Measurements from ENCODE around the gene SLC2A3.
A peak's percentile ranks its signal among the peaks of the same experiment; 100 is the strongest.
"Not testable (repeated sequence)": the region's sequence is repeated elsewhere in the genome, so short reads cannot be mapped to it uniquely, and the experiment has no call there.

The SLC2A3 gene

DNA sequence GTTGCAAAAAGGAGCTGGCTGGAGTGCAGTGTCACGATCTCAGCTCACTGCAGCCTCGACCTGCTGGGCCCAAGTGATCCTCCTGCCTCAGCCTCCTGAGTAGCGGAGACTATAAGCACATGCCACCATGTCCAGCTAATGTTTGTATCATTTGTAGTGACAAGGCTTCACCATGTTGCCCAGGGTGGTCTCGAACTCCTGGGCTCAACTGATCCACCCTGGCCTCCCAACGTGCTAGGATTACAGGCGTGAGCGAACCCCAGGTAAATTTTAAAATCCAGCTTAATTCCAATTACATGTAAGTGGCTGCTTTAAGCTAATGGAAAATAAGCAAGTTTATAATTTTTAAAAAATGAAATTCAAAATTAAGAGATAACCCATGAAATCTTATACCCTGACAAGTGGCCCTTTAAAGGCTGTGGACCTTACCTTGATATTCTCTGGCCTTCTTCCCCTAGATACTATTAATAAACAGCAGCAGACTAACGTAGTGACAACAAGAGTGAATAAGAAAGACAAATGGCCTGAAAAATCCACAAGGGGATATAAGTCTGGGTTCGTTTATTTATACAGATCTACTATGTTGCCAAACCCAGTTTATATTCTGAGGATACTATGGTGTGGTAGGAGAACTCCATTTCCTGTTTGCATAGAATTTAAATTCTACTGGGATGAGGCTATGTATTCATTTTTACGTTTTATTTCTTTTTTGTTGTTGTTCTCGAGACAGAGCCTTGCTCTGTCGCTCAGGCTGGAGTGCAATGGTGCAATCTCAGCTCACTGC lies 25.6 kb upstream of the SLC2A3 start:
- TF ChIP-seq, protein P1, sequence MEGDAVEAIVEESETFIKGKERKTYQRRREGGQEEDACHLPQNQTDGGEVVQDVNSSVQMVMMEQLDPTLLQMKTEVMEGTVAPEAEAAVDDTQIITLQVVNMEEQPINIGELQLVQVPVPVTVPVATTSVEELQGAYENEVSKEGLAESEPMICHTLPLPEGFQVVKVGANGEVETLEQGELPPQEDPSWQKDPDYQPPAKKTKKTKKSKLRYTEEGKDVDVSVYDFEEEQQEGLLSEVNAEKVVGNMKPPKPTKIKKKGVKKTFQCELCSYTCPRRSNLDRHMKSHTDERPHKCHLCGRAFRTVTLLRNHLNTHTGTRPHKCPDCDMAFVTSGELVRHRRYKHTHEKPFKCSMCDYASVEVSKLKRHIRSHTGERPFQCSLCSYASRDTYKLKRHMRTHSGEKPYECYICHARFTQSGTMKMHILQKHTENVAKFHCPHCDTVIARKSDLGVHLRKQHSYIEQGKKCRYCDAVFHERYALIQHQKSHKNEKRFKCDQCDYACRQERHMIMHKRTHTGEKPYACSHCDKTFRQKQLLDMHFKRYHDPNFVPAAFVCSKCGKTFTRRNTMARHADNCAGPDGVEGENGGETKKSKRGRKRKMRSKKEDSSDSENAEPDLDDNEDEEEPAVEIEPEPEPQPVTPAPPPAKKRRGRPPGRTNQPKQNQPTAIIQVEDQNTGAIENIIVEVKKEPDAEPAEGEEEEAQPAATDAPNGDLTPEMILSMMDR (IDR thresholded peaks at IDR 0.05): no peak
- H3K36me3 ChIP-seq: no peaks in the 10 kb centered on the region
- peak overlapping the region; percentile 93 for H3K27ac ChIP-seq
- H3K4me1 ChIP-seq (ENCODE audit: control insufficient read depth in 1 of 2, insufficient read depth in 1 of 2, low read depth in 1 of 2, low read length in 1 of 2): peaks cover 57 to 60% of the 10 kb centered on the region in 2 experiments
- H3K9me3 ChIP-seq: no peaks in the 10 kb centered on the region
- no peaks in the 10 kb centered on the region for H3K27me3 ChIP-seq
- H3K4me3 ChIP-seq (ENCODE audit: low read depth in 1 of 2, low read length in 1 of 2): peak overlapping the region; percentile 65 to 83

DNA sequence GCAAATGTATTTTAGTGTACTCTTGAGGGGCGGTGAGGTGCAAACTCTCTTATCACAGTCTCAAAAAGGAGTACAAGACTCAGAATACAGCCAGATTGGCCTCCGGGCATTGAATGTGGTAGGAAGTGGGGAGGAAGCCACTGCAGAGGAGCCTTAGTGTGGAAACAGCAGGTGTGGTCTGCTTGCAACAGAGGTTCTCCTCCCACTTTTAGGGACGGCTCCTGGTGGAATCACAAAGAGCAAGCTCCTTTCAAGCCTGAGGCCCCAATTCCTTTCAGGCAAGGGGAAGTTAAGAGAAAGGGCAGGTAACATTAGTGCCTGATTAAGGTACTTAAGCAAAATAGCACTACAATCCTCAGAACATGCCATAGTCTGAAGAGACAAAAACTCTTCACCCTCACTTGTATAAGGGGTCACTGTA lies 23.7 kb upstream of the SLC2A3 start:
- TF ChIP-seq, protein P1 (IDR thresholded peaks at IDR 0.05): no peak
- peak overlapping the region; percentile 65 to 83 for H3K4me3 ChIP-seq (ENCODE audit: low read depth in 1 of 2, low read length in 1 of 2)
- no peaks in the 10 kb centered on the region for H3K36me3 ChIP-seq
- H3K4me1 ChIP-seq (ENCODE audit: control insufficient read depth in 1 of 2, insufficient read depth in 1 of 2, low read depth in 1 of 2, low read length in 1 of 2): peaks cover 54% of the 10 kb centered on the region in 2 experiments
- H3K9me3 ChIP-seq: no peaks in the 10 kb centered on the region
- peak overlapping the region; percentile 93 for H3K27ac ChIP-seq
- no peaks in the 10 kb centered on the region for H3K27me3 ChIP-seq

DNA sequence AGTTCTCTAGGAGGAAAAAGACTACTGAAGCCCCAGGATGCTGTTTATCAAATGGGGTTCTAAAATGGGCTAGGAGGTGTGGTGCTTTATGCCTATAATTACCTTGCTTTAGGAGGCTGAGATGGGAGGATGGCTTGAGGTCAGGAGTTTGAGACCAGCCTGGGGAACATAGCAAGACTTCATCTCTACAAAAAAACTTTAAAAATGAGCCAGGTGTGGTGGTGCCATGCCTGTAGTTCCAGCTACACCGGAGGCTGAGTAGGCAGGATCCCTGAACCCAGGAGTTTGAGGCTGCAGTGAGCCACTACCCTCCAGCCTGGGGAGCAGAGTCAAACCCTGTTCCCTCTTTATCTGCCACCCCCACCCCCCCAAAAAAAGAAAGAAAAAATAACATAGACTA lies 23.3 kb upstream of the SLC2A3 start:
- H3K27ac ChIP-seq: peak overlapping the region; percentile 93

DNA sequence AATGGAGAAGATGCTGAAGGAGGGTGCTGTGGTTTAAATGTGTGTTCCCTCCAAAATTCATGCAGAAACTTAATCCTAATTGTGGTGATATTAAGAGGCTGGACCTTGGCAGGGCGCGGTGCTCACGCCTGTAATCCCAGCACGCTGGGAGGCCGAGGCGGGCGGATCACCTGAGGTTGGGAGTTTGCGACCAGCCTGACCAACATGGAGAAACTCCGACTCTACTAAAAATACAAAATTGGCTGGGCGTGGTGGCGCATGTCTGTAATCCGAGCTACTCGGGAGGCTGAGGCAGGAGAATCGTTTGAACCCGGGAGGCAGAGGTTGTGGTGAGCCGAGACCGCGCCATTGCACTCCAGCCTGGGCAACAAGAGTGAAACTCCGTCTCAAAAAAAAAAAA lies 18.9 kb upstream of the SLC2A3 start:
- H3K4me1 ChIP-seq (ENCODE audit: control insufficient read depth in 1 of 2, insufficient read depth in 1 of 2, low read depth in 1 of 2, low read length in 1 of 2): peaks cover 36% of the 10 kb centered on the region in 2 experiments
- H3K27me3 ChIP-seq; H3K9me3 ChIP-seq; H3K27ac ChIP-seq; H3K4me3 ChIP-seq (ENCODE audit: low read depth in 1 of 2, low read length in 1 of 2); H3K36me3 ChIP-seq: not testable (repeated sequence)

More for the DNA sequence above, 23.3 kb upstream of the SLC2A3 start:
- Histone ChIP-seq H3K9me3 (no peaks in the 10 kb centered on the region), H3K36me3 (no peaks in the 10 kb centered on the region), H3K27me3 (no peaks in the 10 kb centered on the region), H3K4me3 (ENCODE audit: low read depth in 1 of 2, low read length in 1 of 2) (peak overlapping the region; percentile 65 to 83), H3K4me1 (ENCODE audit: control insufficient read depth in 1 of 2, insufficient read depth in 1 of 2, low read depth in 1 of 2, low read length in 1 of 2) (peaks cover 54 to 57% of the 10 kb centered on the region in 2 experiments)
- TF ChIP-seq, protein P1 (IDR thresholded peaks at IDR 0.05): no peak

DNA sequence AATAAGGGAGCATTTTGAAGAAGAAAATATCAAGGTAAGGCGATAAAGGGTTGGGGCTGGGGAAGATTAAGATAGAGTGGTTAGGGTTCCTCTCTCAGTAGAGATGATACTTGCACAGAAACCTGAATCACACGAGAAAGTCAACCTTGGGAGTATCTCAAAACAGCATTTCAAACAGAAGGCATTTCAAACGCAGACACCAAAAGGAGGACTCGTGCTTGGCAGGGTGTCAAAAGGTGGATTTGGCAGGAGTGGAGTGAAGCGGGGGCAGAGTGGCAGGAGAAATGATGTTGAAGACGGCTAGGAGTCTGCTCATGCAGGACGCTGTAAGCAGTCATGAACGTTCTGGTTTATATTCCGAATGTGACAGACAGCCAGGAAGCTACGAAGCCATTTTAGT lies 18.4 kb upstream of the SLC2A3 start:
- H3K4me3 ChIP-seq (ENCODE audit: low read depth in 1 of 2, low read length in 1 of 2); H3K27ac ChIP-seq; H3K27me3 ChIP-seq; H3K36me3 ChIP-seq; H3K9me3 ChIP-seq: not testable (repeated sequence)
- peaks cover 36% of the 10 kb centered on the region in 2 experiments for H3K4me1 ChIP-seq (ENCODE audit: control insufficient read depth in 1 of 2, insufficient read depth in 1 of 2, low read depth in 1 of 2, low read length in 1 of 2)

DNA sequence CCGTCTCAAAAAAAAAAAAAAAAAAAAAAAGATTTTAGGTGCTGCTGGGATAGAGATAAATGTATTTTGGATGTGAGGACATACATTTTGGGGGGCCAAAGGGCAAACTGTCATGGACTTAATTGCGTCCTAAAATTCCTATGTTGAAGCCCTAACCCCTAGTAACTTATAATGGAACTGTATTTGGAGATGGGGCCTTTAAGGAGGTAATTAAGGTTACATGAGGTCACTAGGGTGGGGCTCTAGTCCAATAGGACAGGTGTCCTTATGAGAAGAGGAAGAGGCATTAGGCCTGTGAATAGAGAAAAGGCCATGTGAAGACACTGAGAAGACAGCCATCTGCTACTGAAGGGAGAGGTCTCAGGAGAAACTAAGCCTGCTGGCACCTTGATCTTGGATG lies 17.9 kb upstream of the SLC2A3 start:
- H3K4me1 ChIP-seq (ENCODE audit: control insufficient read depth in 1 of 2, insufficient read depth in 1 of 2, low read depth in 1 of 2, low read length in 1 of 2): peaks cover 36% of the 10 kb centered on the region in 2 experiments
- not testable (repeated sequence) for H3K27me3 ChIP-seq; H3K27ac ChIP-seq; H3K4me3 ChIP-seq (ENCODE audit: low read depth in 1 of 2, low read length in 1 of 2); H3K9me3 ChIP-seq; H3K36me3 ChIP-seq

DNA sequence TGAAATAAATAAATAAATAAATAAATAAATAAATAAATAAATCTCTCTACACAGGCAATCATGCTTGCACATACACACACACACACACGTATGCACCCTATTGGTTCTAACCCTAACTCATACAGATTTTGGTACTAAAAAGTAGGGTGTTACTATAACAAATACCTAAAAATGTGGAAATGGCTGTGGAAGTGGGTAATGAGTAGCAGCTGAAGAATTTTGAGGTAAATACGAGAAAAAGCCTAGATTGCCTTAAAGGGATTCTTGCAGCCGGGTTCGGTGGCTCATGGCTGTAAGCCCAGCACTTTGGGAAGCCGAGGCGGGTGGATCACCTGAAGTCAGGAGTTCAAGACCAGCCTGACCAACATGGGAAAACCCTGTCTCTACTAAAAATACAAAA lies 15.7 kb upstream of the SLC2A3 start:
- TF ChIP-seq, protein P1 (IDR thresholded peaks at IDR 0.05): no peak
- no peak overlapping the region for H3K27ac ChIP-seq
- H3K9me3 ChIP-seq: no peaks in the 10 kb centered on the region
- H3K4me1 ChIP-seq (ENCODE audit: control insufficient read depth in 1 of 2, insufficient read depth in 1 of 2, low read depth in 1 of 2, low read length in 1 of 2): peaks cover 40 to 43% of the 10 kb centered on the region in 2 experiments
- H3K4me3 ChIP-seq (ENCODE audit: low read depth in 1 of 2, low read length in 1 of 2): no peak overlapping the region
- no peaks in the 10 kb centered on the region for H3K27me3 ChIP-seq
- no peaks in the 10 kb centered on the region for H3K36me3 ChIP-seq

DNA sequence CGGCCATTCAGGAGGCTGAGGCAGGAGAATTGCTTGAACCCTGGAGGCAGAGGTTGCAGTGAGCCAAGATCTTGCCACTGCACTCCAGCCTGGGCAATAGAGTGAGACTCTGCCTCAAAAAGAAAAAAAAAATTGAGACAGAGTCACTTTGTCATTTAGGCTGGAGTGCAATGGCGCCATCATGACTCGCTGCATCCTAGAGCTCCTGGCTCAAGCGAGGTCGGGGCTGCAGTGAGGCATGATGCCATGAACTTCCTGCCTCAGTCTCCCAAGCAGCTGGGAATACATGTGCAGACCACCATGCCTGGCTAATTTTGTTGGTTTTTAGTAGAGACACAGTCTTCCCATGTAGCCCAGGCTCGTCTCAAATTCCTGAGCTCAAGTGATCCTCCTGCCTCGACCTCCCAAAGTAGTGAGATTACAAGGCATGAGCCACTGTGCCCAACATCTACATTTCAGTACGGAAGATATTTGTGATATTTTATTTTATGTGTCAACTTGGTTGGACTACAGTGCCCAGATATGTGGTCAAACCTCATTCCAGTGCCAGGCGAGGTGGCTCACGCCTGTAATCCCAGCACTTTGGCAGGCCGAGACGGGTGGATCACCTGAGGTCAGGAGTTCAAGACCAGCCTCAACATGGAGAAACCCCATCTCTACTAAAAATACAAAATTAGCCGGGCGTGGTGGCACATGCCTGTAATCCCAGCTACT lies 14.4 kb upstream of the SLC2A3 start:
- peaks cover 40 to 44% of the 10 kb centered on the region in 2 experiments for H3K4me1 ChIP-seq (ENCODE audit: control insufficient read depth in 1 of 2, insufficient read depth in 1 of 2, low read depth in 1 of 2, low read length in 1 of 2)
- not testable (repeated sequence) for H3K36me3 ChIP-seq, H3K27me3 ChIP-seq, H3K9me3 ChIP-seq
- H3K4me3 ChIP-seq (ENCODE audit: low read depth in 1 of 2, low read length in 1 of 2): peak overlapping the region in 1 of 2 experiments; percentile 54
- H3K27ac ChIP-seq: peak overlapping the region; percentile 98
